ENCODE results near the gene PLA2G2D. TPM values are rescaled to one million over a fixed set of nuclear protein-coding genes. Genes with fewer than 3 reads are reported as not detected.

The PLA2G2D gene
- polyA plus RNA-seq, 3 donors, result 0.08 TPM; not detected in 1

DNA sequence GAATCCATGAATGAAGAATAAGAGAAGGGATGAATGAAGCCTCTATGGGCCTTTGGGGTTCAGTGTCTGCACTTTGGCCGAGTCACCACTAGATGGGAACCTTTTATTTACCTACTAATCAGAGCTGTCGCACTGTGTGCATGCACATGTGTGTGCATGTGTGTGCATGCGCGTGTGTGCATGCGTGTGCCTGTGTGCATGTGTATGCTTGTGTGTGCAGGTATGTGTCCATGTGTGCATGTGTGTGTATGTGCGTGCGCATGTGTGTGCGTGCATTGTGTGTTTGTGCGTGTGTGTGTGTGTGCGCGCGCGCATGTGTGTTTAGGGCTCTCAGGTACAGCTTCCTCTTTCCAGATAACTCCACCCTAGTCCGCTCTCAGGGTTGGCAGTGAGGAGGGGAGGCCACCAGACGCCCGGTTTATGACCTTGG, 46.2 kb upstream of the PLA2G2D start:
- WGBS (ENCODE audit: insufficient coverage), result 80% methylated on average over 1 of the region's 16 CpGs
- Histone ChIP-seq H3K27me3 (ENCODE audit: control insufficient read depth in 2 of 2, insufficient read depth in 2 of 2, low read length in 2 of 2) (no peaks in the 10 kb centered on the region), H3K27ac (ENCODE audit: low read depth in 1 of 2, low read length in 2 of 2) (no peak overlapping the region), H3K79me2 (ENCODE audit: insufficient read depth, low read length) (no peaks in the 10 kb centered on the region), H3K9me3 (replicated peaks in 1 of 2; ENCODE audit: control insufficient read depth in 1 of 2, insufficient read depth in 1 of 2, low read length in 2 of 2) (peaks cover 35 to 55% of the 10 kb centered on the region in 2 donors), H3K36me3 (replicated peaks in 1 of 2; ENCODE audit: control insufficient read depth in 1 of 2, insufficient read depth in 2 of 2, low read length in 2 of 2) (no peaks in the 10 kb centered on the region), H3K4me2 (replicated peaks; ENCODE audit: extremely low read depth, low read length, poor library complexity, severe bottlenecking) (no peak overlapping the region), H3K9ac (ENCODE audit: insufficient read depth, low read length, poor library complexity, severe bottlenecking) (no peak overlapping the region), H4K20me1 (ENCODE audit: insufficient read depth, low read length) (no peaks in the 10 kb centered on the region), H3K4me1 (ENCODE audit: control insufficient read depth in 1 of 2, insufficient read depth in 2 of 2, low read length in 2 of 2) (peaks cover 8 to 11% of the 10 kb centered on the region in 2 donors), H2AFZ (ENCODE audit: insufficient read depth, low read depth, low read length, poor library complexity, severe bottlenecking) (no peak overlapping the region), H3K4me3 (replicated peaks in 1 of 3; ENCODE audit: low read depth in 2 of 3, low read length in 3 of 3) (no peak overlapping the region)
- no peak for DNase-seq
- Mint-ChIP-seq H3K27ac (no peak overlapping the region), H3K4me3 (no peak overlapping the region), H3K36me3 (peaks cover 0 to 3% of the 10 kb centered on the region in 2 donors), H3K9me3 (peaks cover 30 to 53% (median 39%) of the 10 kb centered on the region in 7 donors), H3K4me1 (peaks cover 5% of the 10 kb centered on the region), H3K27me3 (ENCODE audit: low read depth in 3 of 3) (peaks cover 9 to 18% (median 14%) of the 10 kb centered on the region in 3 donors)
- intact Hi-C loops (cut with micrococcal nuclease), result no loop called here
- TF ChIP-seq, protein P1, sequence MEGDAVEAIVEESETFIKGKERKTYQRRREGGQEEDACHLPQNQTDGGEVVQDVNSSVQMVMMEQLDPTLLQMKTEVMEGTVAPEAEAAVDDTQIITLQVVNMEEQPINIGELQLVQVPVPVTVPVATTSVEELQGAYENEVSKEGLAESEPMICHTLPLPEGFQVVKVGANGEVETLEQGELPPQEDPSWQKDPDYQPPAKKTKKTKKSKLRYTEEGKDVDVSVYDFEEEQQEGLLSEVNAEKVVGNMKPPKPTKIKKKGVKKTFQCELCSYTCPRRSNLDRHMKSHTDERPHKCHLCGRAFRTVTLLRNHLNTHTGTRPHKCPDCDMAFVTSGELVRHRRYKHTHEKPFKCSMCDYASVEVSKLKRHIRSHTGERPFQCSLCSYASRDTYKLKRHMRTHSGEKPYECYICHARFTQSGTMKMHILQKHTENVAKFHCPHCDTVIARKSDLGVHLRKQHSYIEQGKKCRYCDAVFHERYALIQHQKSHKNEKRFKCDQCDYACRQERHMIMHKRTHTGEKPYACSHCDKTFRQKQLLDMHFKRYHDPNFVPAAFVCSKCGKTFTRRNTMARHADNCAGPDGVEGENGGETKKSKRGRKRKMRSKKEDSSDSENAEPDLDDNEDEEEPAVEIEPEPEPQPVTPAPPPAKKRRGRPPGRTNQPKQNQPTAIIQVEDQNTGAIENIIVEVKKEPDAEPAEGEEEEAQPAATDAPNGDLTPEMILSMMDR (IDR thresholded peaks at IDR 0.05), result no peak

DNA sequence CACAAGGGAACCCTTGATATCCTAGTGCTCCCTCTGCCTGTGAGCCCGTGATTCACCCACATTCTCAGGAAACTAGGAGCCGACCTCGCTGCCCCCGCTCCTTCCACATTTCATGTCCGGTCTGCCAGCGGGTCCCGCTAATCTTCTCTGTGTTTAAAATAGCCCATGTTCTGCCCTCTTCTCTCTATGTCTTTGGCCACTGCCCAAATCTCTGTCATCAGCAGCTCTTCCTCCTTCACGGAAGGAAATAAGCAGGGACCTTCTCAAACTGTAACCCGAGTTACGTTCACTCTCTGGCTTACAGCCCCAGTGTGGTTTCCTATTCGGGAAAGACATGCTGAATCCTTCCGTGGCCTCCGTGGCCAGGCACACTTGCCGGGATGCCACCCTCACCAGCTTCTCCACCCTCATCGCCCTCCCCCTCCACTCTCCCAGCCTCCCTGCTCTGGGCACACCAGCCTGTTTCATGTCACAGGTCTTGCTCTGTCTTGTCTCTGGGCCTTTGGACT, 45.4 kb upstream of the PLA2G2D start:
- Mint-ChIP-seq H3K27me3 (ENCODE audit: low read depth in 3 of 3) (peaks cover 9 to 17% (median 14%) of the 10 kb centered on the region in 3 donors), H3K4me3 (peak overlapping the region in 1 of 2 donors; percentile 22), H3K27ac (peak overlapping the region in 5 of 7 donors; percentile 17 to 82 (median 36)), H3K36me3 (peaks cover 0 to 3% of the 10 kb centered on the region in 2 donors), H3K4me1 (peaks cover 5% of the 10 kb centered on the region), H3K9me3 (peaks cover 36 to 61% (median 47%) of the 10 kb centered on the region in 7 donors)
- TF ChIP-seq, protein P1 (IDR thresholded peaks at IDR 0.05), result no peak
- peaks cover 43 to 63% of the 10 kb centered on the region in 2 donors for H3K9me3 ChIP-seq (replicated peaks in 1 of 2; ENCODE audit: control insufficient read depth in 1 of 2, insufficient read depth in 1 of 2, low read length in 2 of 2)
- DNase-seq, result no peak
- intact Hi-C loops (cut with micrococcal nuclease), result no loop called here
- peaks cover 6 to 11% of the 10 kb centered on the region in 2 donors for H3K4me1 ChIP-seq (ENCODE audit: control insufficient read depth in 1 of 2, insufficient read depth in 2 of 2, low read length in 2 of 2)
- H3K79me2 ChIP-seq (ENCODE audit: insufficient read depth, low read length), result no peaks in the 10 kb centered on the region
- no peak overlapping the region for H3K4me2 ChIP-seq (replicated peaks; ENCODE audit: extremely low read depth, low read length, poor library complexity, severe bottlenecking)
- WGBS (ENCODE audit: insufficient coverage), result 81% methylated on average over 15 of the region's 15 CpGs
- no peak overlapping the region for H2AFZ ChIP-seq (ENCODE audit: insufficient read depth, low read depth, low read length, poor library complexity, severe bottlenecking)
- H3K9ac ChIP-seq (ENCODE audit: insufficient read depth, low read length, poor library complexity, severe bottlenecking), result no peak overlapping the region
- no peaks in the 10 kb centered on the region for H3K36me3 ChIP-seq (replicated peaks in 1 of 2; ENCODE audit: control insufficient read depth in 1 of 2, insufficient read depth in 2 of 2, low read length in 2 of 2)
- no peak overlapping the region for H3K4me3 ChIP-seq (replicated peaks in 1 of 3; ENCODE audit: low read depth in 2 of 3, low read length in 3 of 3)
- H4K20me1 ChIP-seq (ENCODE audit: insufficient read depth, low read length), result no peaks in the 10 kb centered on the region
- H3K27me3 ChIP-seq (ENCODE audit: control insufficient read depth in 2 of 2, insufficient read depth in 2 of 2, low read length in 2 of 2), result no peaks in the 10 kb centered on the region
- peak overlapping the region in 1 of 2 donors; percentile 14 for H3K27ac ChIP-seq (ENCODE audit: low read depth in 1 of 2, low read length in 2 of 2)

Measured in CD14-positive monocyte (primary cell).